ENCODE measurements around the gene ZNF385D.

The ZNF385D gene

DNA sequence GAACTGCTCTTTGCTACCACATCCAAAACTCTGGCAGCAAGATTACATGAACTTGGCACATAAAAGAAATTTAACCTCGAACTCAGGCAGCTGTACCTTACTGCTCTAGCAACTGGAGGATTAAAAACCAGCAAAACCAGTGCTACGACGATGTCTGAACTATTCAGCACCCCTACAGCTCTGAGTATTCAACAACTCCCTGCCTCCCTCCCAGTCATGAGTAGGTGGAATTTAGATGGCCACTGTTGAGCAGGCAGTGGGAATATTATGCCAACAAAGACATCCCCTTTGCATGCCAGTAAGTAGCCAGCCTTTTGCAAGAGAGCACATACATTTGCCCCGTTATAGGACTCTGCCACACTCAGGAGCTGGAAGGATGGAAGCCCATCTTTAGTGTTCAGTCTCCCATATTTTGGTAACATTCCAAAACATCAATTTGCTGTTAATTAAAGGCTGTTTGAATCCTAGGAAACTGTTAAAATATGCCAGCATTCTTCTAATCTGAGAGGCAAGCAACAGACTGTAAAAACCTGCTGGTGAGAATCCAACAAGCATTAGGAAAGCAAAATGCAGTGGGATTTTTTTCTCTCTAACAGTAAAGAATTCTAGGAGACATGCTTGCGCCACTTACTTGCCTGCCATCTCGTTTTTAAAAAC lies 85.4 kb downstream of the ZNF385D start:
- peak; percentile 6 for DNase-seq

GRCh38 chr3:21664996-21665395 lies 86.0 kb downstream of the ZNF385D start:
- DNase-seq = no peak

GRCh38 chr3:21662403-21662802 lies 88.6 kb downstream of the ZNF385D start:
- DNase-seq = no peak

DNA sequence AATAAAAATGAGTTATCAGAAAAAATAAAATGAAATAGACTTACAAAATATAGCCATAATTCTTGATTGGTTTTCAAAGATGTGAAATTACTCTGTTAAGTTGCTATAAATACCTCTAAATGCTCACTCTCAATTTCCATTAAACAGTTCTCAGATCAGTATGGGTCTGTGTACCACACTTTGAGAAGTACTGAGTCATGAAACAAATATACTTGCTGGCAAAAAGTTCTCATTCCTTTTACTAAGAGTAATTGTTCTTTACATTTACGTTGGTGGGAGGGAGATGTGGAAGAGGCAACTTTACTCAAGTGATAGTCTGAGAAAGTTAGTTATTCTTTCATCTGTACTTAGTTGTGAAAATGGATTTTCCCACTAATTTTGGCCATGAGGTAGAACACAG lies 96.3 kb downstream of the ZNF385D start:
- DNase-seq = no peak

GRCh38 chr3:21654241-21654640 lies 96.8 kb downstream of the ZNF385D start:
- DNase-seq = no peak

- DNase-seq = no peak
Measured at GRCh38 chr3:21649519-21649918, 101.5 kb downstream of the ZNF385D start.

DNA sequence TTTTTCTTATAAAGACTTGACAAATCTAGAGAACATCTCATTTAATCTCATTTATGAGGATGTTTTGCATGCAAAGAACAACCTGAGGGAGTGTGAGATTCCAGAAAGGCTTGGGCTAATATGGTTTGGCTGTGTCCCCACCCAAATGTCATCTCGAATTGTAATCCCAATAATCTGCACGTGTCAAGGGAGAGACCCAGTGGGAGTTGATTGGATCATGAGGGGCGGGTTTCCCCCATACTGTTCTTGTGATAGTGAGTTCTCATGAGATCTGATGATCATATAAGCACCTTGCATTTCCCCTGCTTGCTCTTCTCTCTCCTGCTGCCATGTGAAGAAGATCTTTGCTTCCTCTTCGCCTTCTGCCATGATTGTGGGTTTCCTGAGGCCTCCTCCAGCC lies 103.0 kb downstream of the ZNF385D start:
- no peak for DNase-seq

DNA sequence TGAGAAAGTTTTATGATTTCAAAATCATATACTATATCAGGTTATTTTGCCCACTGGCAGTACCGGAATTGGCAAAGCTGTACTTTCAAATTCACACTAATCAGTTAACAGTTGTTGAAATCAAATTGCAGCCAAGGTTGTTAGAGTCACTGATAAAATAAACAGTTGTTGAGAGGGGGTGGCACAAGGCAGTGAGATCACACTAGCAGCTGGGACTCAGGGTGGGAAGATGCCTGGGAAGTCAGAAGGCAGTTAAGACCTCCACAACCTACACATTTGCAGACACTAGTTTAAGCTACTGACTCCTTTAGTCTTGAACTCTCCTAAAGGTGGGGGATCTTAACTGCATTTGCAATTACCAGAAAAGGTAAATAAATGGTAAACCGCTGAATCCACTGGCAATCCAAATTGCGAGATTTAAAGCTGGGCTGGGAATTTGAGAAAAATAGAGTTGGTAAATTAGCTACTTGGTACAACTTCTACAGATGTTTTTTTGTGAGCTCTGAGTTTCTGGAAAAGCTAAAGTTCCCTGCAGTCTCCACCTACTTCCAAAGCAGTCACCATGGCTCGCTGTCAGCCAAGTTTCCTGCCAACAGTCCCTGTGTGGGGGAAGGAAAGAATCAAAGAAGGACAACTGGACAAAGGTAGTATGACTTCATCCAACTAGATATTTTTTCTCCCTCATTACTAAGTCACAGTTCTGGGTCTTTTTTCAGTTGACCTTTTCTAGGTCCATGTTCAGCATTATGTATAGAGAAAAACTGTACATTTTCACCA lies 105.7 kb downstream of the ZNF385D start:
- no peak for DNase-seq

GRCh38 chr3:21644268-21644667 lies 106.7 kb downstream of the ZNF385D start:
- DNase-seq = no peak

GRCh38 chr3:21643752-21644151 lies 107.3 kb downstream of the ZNF385D start:
- no peak for DNase-seq

DNA sequence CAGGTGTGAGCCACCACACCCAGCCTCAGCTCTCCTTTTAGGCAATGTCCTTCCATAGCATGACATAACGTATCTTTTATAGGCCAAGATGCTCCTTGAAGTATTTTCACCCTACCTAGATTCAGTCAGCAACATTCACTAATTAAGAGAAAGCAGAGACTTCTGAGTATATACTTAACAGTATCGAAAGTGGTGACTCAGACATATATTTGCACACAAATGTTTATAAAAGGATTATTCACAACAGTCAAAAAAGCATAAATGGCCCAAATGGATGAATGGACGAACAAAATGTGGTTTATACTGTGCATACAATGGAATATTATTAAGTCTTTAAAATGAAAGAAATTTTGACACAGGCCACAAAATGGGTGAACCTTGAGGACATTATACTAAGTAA lies 108.6 kb downstream of the ZNF385D start:
- DNase-seq = no peak

- no peak for DNase-seq
Measured at GRCh38 chr3:21641959-21642358, 109.1 kb downstream of the ZNF385D start.

DNA sequence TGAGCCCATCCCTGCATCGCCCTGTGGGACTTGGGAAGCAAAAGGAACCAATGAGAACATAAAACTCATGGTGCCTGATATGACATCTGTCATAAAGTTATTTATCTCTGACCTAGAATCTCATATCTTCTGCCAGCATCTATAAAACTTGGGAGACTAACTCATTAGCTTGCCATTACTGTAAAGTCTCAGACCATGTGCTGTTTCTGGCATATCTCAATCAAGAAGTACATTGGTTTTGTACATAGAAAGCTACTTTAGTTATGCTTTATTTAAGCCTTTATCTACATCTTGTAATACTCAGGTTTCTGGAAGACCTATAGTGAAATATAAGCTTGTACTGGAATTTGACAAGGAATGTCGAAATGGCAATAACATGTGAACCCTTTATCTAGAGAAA lies 112.5 kb downstream of the ZNF385D start:
- DNase-seq = no peak

GRCh38 chr3:21634112-21634511 lies 116.9 kb downstream of the ZNF385D start:
- DNase-seq = no peak

DNA sequence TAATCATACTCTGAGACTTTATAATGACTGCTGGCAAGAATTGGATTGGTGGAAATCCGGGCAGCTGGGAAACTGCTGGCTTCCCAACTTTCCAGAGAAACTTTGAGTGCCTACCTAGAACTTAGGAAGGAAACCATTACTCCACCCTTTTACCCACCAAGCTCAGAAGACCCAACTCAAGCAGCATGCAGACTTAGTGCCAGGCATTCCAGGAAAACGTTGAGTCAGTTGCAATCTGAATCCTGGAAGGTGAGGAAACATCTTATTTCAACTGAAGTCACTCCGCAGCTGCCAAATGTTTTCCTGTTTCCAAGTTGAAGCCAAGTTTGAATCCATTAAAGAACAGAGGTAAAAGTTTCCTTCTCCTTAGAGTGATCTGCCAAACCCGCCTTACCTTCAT lies 126.5 kb downstream of the ZNF385D start:
- DNase-seq = no peak

GRCh38 chr3:21621181-21621651 lies 129.8 kb downstream of the ZNF385D start:
- DNase-seq = no peak

DNA sequence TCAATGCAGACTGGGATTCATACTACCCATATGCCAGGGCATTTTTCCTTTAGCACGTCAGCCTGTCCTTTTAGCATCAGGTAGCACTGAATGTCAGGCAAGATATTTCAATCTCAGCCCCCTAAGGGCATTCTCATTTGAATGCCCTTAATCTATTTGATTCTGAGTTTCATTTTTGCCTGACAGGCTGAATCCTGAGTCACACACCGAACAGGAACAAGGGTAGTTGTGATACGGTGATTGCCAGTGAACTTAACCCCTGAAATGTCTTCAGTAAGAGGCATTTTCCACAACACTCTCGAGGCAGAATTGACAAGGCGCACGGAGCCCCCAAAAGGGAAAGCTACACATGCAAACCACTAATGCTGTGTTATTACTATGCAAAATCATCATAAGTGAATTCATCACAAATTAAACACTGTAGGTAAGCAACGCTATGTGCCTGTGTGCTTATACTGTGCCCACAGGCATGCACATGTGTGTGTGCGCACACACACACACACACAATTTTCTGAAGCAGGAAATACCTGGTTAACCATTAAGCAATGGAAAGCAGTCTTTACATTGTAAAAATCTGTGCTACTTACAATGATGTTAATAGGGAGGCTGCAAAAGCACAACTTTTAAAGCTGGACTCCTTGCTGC lies 130.4 kb downstream of the ZNF385D start:
- DNase-seq = no peak

GRCh38 chr3:21618695-21619094 lies 132.3 kb downstream of the ZNF385D start:
- no peak for DNase-seq

DNA sequence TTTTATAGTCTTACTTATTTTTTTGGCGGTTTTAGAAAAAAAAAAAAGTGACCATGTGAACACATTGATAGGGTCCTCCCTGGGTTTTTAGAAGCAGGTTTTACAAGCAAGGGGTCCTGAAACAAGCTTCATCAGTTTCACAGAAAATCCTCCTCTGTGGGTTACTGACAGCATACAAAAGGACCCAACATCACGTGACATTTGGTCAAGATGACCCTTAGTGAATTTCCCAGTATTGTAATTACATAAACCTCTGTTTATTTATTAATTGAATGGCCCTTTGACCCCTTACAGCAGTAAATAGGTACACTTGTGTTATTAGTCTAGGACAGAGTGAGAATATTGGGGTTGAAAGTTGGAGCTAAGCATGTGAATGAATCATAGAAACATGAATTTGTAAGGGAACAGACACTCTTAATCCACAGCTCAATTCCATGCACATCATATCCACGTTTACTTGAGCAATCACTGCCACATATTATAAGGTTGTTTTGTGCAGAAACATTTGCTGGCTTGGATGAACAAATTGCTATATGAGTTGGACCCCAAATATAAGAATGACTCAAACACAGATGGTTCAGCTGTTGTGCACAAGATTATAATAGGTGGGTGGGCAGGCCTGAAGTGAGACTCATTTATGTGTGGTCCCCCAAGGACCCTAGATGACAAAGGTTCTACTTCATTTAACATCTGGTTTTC lies 137.5 kb downstream of the ZNF385D start:
- no peak for DNase-seq

- no peak for DNase-seq
Measured at GRCh38 chr3:21601178-21601577, 149.8 kb downstream of the ZNF385D start.

GRCh38 chr3:21599890-21600289 lies 151.1 kb downstream of the ZNF385D start:
- DNase-seq = no peak

DNA sequence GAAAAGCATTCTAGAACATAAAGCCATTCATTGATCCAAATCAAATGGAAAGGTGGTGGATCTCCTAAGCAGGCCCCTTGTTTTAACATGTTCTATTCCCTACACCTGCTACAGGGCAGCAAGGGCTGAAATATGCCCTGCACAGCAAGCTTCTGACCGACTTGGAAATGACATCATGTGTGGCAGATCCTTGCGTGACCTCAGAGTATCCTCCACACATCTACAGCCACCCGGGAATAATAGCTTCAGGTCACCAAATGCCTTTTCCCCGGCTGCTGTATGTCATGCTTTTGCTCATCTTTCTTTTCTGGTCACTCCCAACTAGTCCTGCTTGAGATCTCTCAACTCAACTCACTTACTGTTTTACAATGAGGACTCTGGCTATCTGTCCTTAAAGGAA lies 158.2 kb downstream of the ZNF385D start:
- DNase-seq = no peak

GRCh38 chr3:21587894-21588293 lies 163.1 kb downstream of the ZNF385D start:
- DNase-seq = no peak
